Activated naive CD4-positive, alpha-beta T cell treated with anti-CD3 and anti-CD28 coated beads for 36 hours (primary cell): Measurements from ENCODE around the gene TLR2. TPM values are rescaled to one million over a fixed set of nuclear protein-coding genes. Genes with fewer than 3 reads are reported as not detected.

ENCODE experiments used
- CTCF ChIA-PET: fragments of 350-600 bp; sonication (Branson Sonifier 250); formaldehyde crosslinking; loops from one replicate; lab custom pipeline; 2021; ENCODE audit warnings: antibody characterized with exemption; lab: Charles Lee
- DNase-seq: peaks from one replicate; pipeline ENCODE4 v3.0.0-alpha.2; 2020
- H3K27ac Mint-ChIP-seq: one replicate; pipeline ENCODE4 v1.8.0; 2021; ENCODE audit warnings: mild to moderate bottlenecking, mixed read lengths
- H3K27me3 Mint-ChIP-seq: one replicate; pipeline ENCODE4 v1.8.0; 2021; ENCODE audit warnings: low read depth, mixed read lengths
- H3K36me3 Mint-ChIP-seq: one replicate; pipeline ENCODE4 v1.8.0; 2021; ENCODE audit warnings: low read depth, mixed read lengths
- H3K4me1 Mint-ChIP-seq: one replicate; pipeline ENCODE4 v1.8.0; 2021; ENCODE audit warnings: low read depth, mixed read lengths
- H3K4me3 Mint-ChIP-seq: one replicate; pipeline ENCODE4 v1.8.0; 2021; ENCODE audit warnings: mild to moderate bottlenecking, moderate library complexity, mixed read lengths
- H3K9me3 Mint-ChIP-seq: one replicate; pipeline ENCODE4 v1.8.0; 2021; ENCODE audit warnings: mixed read lengths
- intact Hi-C: fragments of 100-400 bp; cut with micrococcal nuclease; formaldehyde crosslinking; loops from one replicate; pipeline ENCODE4 v1.15.1; 2023
- total RNA-seq, 2 experiments: library from RNA; stranded (reverse); gene quantifications; one replicate each; pipeline ENCODE4 v1.2.3, GENCODE V29; 2021

The TLR2 gene
- total RNA-seq, 2 experiments from 2014 or later: 1.5 to 2.6 TPM

DNA sequence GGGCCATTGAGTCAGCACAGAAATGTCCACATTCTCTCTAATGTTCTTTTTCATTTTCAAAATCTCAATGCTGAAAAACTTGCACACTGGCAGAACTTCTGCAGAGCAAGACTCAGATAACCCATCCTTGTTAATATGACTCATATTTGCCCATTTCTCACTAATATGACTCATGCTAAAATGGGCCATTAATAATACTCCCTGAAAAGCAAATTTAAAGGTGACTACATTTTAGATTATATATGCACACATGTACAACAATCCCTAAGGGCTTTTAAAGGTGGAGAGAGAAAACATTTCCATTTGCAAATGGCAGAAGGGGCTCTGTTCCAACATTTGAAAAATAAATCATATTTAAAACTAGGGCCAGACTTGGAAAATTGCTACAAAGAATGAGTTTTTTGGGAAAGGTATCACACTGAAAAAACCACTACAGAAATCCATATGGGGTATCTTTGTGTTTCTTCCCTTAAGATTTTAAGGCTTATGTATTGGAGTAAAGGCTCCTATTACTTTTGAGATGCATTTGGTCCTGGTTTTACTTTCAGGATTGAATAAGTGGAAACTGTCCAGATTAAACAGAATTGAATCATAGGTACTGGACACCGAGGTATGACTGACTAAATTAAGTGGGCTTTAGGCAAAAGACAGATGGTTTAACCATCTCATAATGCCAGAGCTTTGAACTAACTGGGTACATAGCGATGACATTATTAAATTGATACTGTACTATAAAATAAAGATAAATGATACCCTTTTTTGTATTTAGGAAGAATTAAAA, 30.0 kb downstream of the TLR2 start:
- H3K27ac Mint-ChIP-seq: no peak overlapping the region
- H3K4me1 Mint-ChIP-seq: peaks cover 5% of the 10 kb centered on the region
- H3K9me3 Mint-ChIP-seq: peaks cover 7% of the 10 kb centered on the region
- no peaks in the 10 kb centered on the region for H3K27me3 Mint-ChIP-seq
- no peak overlapping the region for H3K4me3 Mint-ChIP-seq
- H3K36me3 Mint-ChIP-seq: peaks cover 5% of the 10 kb centered on the region
- no peak for DNase-seq
- intact Hi-C loops: no loop called here
- CTCF ChIA-PET: no interaction called here

DNA sequence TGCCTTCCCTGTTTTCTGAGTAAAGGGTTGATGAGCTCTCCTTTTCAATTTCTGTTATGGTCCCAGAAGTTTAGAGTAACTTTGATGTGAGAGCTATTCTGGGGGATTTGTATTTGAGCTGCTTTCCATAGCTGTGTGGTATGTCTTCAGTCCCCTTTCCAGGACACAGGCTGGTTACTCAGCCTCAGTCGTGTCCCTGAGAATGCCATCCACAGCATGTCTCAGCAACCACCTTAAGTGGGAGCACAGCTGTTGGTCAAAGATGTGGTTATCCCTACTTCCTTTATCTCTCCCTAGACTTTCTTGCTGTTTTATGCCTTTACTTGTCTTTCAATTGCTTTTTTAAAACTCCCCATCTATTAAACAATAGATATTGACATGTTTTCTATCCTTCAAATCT, 38.0 kb downstream of the TLR2 start:
- no peak overlapping the region for H3K27ac Mint-ChIP-seq
- CTCF ChIA-PET: no interaction called here
- no peak for DNase-seq

DNA sequence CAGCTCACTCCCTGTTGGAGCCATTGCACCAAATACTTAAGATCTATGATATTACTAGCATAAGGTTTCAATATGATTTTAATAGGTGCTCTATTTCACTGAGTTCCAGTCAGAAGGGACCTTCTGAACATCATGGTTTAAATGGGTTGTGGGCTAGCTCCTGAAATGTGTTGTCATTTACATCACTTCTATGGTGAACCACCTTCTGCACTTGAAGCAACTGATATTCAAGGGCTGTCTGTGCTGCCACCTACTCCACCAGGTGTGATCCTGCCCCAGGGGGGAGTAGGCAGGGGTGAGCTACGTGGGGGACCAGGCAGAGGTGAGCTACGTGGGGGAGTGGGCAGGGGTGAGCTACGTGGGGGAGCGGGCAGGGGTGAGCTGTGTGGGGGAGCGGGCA, 40.5 kb downstream of the TLR2 start:
- no peaks in the 10 kb centered on the region for H3K9me3 Mint-ChIP-seq
- H3K4me3 Mint-ChIP-seq: no peak overlapping the region
- H3K27ac Mint-ChIP-seq: no peak overlapping the region
- no peak for DNase-seq
- CTCF ChIA-PET: no interaction called here
- no peaks in the 10 kb centered on the region for H3K4me1 Mint-ChIP-seq
- no peaks in the 10 kb centered on the region for H3K36me3 Mint-ChIP-seq
- intact Hi-C loops: no loop called here
- no peaks in the 10 kb centered on the region for H3K27me3 Mint-ChIP-seq

More for the DNA sequence above, 38.0 kb downstream of the TLR2 start:
- Mint-ChIP-seq H3K4me1 (no peaks in the 10 kb centered on the region), H3K9me3 (peaks cover 9% of the 10 kb centered on the region), H3K36me3 (peaks cover 8% of the 10 kb centered on the region), H3K4me3 (no peak overlapping the region), H3K27me3 (no peaks in the 10 kb centered on the region)
- intact Hi-C loops: no loop called here

DNA sequence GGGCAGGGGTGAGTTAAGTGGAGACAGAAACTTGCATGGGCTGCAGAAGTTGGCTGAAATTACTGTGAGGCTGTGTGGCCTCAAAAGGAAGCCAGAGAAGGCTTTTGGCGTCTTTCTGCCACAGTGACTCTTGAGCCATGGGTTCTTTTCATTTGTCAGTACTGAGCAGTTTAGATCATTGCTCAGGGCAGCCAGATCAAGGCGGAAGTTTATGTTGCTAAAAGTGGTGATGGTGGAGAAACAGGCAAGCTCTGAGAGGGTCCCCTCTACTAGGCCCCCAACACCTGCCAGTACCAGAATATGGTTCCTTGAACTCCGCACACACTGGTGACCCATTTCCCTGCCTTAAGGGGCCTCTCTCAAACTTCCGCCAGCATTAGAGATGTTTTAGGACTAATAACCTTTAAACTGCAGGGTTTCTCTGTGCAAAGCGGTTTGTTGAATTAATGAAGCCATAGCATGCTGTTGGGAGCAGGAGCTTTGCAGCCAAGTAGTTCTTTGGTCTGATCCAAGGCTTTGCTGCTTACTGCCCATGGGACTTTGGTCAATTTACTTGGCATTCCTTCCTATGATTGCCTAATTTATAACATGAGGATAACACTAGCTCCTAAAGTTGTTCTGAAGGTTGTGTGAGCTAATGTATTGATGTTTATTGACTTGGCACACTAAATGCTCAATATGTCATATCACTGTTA, 41.2 kb downstream of the TLR2 start:
- Mint-ChIP-seq H3K4me1 (no peaks in the 10 kb centered on the region), H3K9me3 (no peaks in the 10 kb centered on the region), H3K27me3 (no peaks in the 10 kb centered on the region), H3K27ac (no peak overlapping the region), H3K4me3 (no peak overlapping the region), H3K36me3 (no peaks in the 10 kb centered on the region)
- CTCF ChIA-PET: no interaction called here
- DNase-seq: no peak
- intact Hi-C loops: no loop called here

DNA sequence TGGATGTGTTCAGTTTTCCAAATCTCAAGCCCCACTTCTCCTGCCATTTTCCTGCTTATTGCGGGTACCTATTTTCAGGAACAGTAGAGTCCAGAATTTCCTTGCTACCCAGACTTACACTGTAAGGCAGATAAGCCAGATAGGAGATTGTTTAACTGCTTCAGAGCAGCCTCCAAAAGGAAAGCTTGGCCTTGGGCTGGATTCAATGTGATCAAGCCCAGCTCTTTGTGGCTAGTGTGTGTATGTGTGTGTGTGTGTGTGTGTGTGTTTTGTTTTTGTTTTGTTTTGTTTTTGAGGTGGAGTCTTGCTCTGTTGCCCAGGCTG, 41.7 kb downstream of the TLR2 start:
- no peak overlapping the region for H3K27ac Mint-ChIP-seq
- DNase-seq: no peak
- intact Hi-C loops: no loop called here
- H3K4me3 Mint-ChIP-seq: no peak overlapping the region
- CTCF ChIA-PET: interaction anchor here (1.3 kb wide), 1 partner anchor 24 kb away, joined by 3 read pairs; no protein-coding TSS in a partner anchor
- H3K9me3 Mint-ChIP-seq: no peaks in the 10 kb centered on the region
- no peaks in the 10 kb centered on the region for H3K4me1 Mint-ChIP-seq
- H3K36me3 Mint-ChIP-seq: no peaks in the 10 kb centered on the region
- H3K27me3 Mint-ChIP-seq: no peaks in the 10 kb centered on the region

DNA sequence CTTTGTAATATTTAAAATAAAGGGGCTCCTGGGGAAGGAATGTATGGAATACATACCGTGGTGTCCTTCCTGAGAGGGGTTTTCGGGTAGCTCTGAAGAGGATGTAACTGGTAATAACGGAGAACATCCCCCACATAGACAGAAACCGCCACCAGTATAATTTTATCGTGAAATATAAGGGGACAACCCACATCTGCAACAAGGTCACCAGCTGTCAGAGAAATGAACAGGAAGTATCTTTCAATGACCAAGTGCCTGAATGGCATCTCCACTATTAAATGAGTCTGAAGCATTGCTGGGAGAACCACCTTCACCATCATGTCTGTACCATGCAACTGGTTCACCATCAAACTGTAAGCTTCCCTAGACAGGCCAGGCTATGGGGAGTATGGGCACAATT, 44.1 kb downstream of the TLR2 start:
- DNase-seq: no peak
- H3K4me3 Mint-ChIP-seq: no peak overlapping the region
- H3K36me3 Mint-ChIP-seq: no peaks in the 10 kb centered on the region
- H3K9me3 Mint-ChIP-seq: no peaks in the 10 kb centered on the region
- H3K27me3 Mint-ChIP-seq: no peaks in the 10 kb centered on the region
- intact Hi-C loops: no loop called here
- H3K4me1 Mint-ChIP-seq: peaks cover 5% of the 10 kb centered on the region
- no peak overlapping the region for H3K27ac Mint-ChIP-seq
- CTCF ChIA-PET: interaction anchor here (3.0 kb wide), 1 partner anchor 22 kb away, joined by 10 read pairs; no protein-coding TSS in a partner anchor

DNA sequence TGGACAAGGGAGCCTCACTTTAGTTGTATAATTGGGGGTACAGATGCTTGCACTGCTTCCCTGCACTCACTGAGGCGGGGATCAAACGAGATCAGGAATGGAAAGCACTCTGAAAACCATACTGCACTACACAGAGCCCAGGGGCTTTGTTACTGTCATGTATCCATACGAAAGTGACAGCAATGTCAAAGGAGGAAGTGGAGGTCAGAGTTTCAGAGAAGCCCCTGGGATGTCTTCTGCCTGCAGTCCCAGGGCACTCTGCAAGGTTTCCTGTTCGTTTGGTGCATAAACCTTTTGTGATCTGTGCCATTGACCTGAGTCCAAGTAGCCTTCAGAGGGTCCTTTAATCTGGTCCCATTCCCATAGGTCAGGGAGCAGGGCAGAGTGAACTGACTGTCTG, 44.6 kb downstream of the TLR2 start:
- Mint-ChIP-seq H3K4me3 (no peak overlapping the region), H3K27me3 (no peaks in the 10 kb centered on the region), H3K4me1 (peaks cover 7% of the 10 kb centered on the region), H3K36me3 (no peaks in the 10 kb centered on the region), H3K27ac (no peak overlapping the region), H3K9me3 (no peaks in the 10 kb centered on the region)
- no peak for DNase-seq
- CTCF ChIA-PET: interaction anchor here (3.0 kb wide), 1 partner anchor 21 kb away, joined by 10 read pairs; no protein-coding TSS in a partner anchor
- intact Hi-C loops: no loop called here

DNA sequence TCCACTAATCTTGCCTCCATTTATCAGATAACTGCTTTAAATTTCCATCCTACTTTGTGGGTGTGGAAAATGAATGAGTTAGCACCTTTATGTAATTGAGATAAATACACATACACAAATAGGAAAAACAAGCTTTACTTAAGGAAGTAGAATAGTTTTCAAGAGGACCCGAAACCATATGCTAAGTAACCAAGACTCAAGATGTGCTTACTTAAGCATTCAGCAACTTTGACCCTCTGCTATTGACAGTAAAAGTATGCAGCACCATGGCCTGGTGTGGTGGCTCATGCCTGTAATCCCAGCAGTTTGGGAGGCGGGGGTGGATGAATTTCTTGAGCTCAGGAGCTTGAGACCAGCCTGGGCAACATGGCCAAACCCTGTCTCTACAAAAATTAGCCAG, 45.8 kb downstream of the TLR2 start:
- Mint-ChIP-seq H3K36me3 (no peaks in the 10 kb centered on the region), H3K9me3 (no peaks in the 10 kb centered on the region), H3K4me1 (peaks cover 9% of the 10 kb centered on the region), H3K27ac (no peak overlapping the region), H3K4me3 (no peak overlapping the region), H3K27me3 (no peaks in the 10 kb centered on the region)
- DNase-seq: no peak
- intact Hi-C loops: no loop called here
- CTCF ChIA-PET: interaction anchor here (0.7 to 3.0 kb wide), 2 partner anchors 20 to 447 kb away, joined by 3 to 10 read pairs; no protein-coding TSS in a partner anchor

DNA sequence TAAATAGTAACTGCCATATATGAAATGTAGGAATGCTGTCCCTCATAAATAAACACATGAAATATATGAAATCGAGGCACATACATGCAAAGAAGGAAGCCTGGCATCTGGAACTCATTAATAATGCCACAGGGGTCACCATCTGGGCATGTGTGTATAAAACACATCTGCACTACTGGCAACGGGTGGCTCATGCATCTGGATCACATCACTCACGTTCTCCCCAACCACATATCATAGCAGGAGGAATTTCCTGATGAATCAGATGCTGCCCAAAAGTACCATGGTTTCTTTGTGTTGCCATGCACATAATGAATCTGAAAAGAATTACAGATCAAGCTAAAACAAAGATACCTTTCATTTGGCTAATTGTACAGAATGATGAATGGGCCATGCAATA, 47.2 kb downstream of the TLR2 start:
- CTCF ChIA-PET: interaction anchor here (0.7 to 3.0 kb wide), 2 partner anchors 19 to 86 kb away, joined by 4 to 10 read pairs; no protein-coding TSS in a partner anchor
- no peaks in the 10 kb centered on the region for H3K27me3 Mint-ChIP-seq
- H3K4me3 Mint-ChIP-seq: no peak overlapping the region
- no peak for DNase-seq
- H3K4me1 Mint-ChIP-seq: peaks cover 9% of the 10 kb centered on the region
- H3K36me3 Mint-ChIP-seq: no peaks in the 10 kb centered on the region
- H3K9me3 Mint-ChIP-seq: no peaks in the 10 kb centered on the region
- intact Hi-C loops: no loop called here
- H3K27ac Mint-ChIP-seq: no peak overlapping the region

DNA sequence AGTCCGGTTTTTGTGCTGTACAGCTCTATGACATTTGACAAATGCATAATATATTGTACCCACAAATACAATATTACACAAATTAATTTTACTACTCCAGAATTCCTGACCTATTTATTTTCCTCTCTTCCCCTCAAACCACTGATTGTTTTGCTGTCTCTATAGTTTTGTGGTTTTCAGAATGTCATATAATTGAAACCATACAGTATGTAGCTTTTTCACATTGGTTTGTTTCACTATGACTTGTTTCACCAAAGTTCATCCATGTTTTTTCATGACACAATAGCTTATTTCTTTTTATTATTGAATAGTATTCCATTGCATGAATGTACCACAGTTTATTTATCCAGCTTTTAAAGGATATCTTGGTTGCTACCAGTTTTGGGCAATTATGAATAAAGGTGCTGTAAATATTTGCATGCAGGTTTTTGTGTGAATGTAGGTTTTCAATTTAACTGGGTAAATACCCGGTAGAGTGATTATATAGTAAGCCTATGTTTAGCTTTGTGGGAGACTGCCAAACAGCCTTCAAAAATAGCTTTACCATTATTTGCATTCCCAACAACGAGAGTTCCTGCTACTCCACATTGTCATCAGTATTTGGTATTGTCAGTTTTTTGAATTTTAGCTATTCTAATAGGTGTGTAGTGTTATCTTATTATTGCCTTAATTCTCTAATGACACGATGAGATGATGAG, 49.8 kb downstream of the TLR2 start:
- CTCF ChIA-PET: interaction anchor here (0.5 to 2.5 kb wide), 6 partner anchors 16 to 887 kb away, joined by 3 to 10 read pairs (median 4); no protein-coding TSS in a partner anchor

DNA sequence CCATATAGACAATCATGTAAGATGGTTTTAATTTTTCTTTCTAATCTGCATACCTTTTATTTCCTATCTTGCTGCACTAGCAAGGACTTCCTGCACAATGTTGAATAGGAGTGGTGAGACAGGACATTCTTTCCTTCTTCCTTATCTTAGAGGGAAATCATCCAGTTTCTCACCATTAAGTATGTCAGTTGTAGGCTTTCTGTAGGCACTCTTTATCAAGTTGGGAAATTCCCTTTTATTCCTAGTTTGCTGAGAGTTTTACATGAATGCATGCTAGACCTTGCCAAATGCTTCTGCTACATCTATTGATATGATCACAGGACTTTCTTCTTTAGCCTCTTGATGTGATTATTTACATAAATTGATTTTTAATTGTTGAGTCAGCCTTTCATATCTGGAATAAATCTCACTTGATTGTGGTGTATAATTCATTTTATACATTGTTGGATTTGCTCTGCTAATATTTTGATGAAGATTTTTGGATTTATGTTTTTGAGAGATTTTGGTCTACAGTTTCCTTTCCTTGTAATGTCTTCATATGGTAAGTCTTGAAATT, 51.9 kb downstream of the TLR2 start:
- CTCF ChIA-PET: no interaction called here
- intact Hi-C loops: no loop called here
- no peaks in the 10 kb centered on the region for H3K9me3 Mint-ChIP-seq
- H3K36me3 Mint-ChIP-seq: no peaks in the 10 kb centered on the region
- no peak for DNase-seq
- no peak overlapping the region for H3K4me3 Mint-ChIP-seq
- H3K4me1 Mint-ChIP-seq: peaks cover 9% of the 10 kb centered on the region
- H3K27me3 Mint-ChIP-seq: no peaks in the 10 kb centered on the region
- no peak overlapping the region for H3K27ac Mint-ChIP-seq

More for the DNA sequence above, 49.8 kb downstream of the TLR2 start:
- intact Hi-C loops: no loop called here
- Mint-ChIP-seq H3K27me3 (no peaks in the 10 kb centered on the region), H3K4me3 (no peak overlapping the region), H3K27ac (no peak overlapping the region), H3K9me3 (no peaks in the 10 kb centered on the region), H3K36me3 (no peaks in the 10 kb centered on the region), H3K4me1 (peaks cover 9% of the 10 kb centered on the region)
- DNase-seq: no peak

DNA sequence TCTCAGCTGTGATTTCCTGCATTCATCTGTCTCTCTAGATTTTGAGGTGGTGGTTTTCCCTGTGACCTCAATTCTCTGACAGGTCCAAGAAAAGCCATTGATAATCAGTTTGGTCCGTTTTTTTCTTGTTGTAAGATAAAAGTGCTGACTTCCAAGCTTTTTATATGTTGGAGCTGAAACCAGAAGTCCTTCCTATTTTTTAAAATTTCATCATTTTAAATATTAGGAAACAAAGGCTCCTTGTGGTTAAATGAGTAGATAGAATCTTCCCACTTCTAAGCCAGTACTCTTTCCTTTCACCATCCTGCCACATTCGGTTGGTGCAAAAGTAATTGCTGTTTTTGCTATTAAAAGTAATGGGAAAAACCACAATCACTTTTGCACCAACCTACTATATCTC, 57.5 kb downstream of the TLR2 start:
- Mint-ChIP-seq H3K36me3 (no peaks in the 10 kb centered on the region), H3K9me3 (no peaks in the 10 kb centered on the region), H3K27me3 (no peaks in the 10 kb centered on the region), H3K4me3 (no peak overlapping the region), H3K27ac (no peak overlapping the region), H3K4me1 (no peaks in the 10 kb centered on the region)
- intact Hi-C loops: no loop called here
- DNase-seq: no peak
- CTCF ChIA-PET: interaction anchor here (0.6 to 1.6 kb wide), 5 partner anchors 43 to 98 kb away, joined by 3 read pairs; no protein-coding TSS in a partner anchor
